A549 treated with AZD2906 at 1 μM for 4 hours (cell line): ENCODE data around the gene PTPN23. TPM values are rescaled to one million over a fixed set of nuclear protein-coding genes. Genes with fewer than 3 reads are reported as not detected.

Experiments
- total RNA-seq: library from RNA; stranded (reverse); fragments of 200-300 nt; extraction: Qiagen RNA extraction; gene quantifications from 5 replicates; pipeline ENCODE4 v1.2.3, GENCODE V29; 2022

The PTPN23 gene
- total RNA-seq, result 18.0 to 23.0 TPM (median 21.6 TPM) in 5 replicates

GRCh38 chr3:47380601-47381316, at the start of gene PTPN23:
Gene PTPN23, plus strand, starts transcription at chr3:47381021. Its CDS starts 76 bp downstream, at chr3:47381097.

Other genes with a start within 250 kb of the PTPN23 start
- 15.9 to 25.6 TPM (median 17.4 TPM) in 5 replicates for gene SETD2, start 216.9 kb upstream of the PTPN23 start, total RNA-seq
- gene KIF9, start 98.2 kb upstream of the PTPN23 start, total RNA-seq, result 15.5 to 21.6 TPM (median 19.5 TPM) in 5 replicates
- 18.0 to 19.5 TPM (median 18.9 TPM) in 5 replicates for gene KLHL18, start 98.1 kb upstream of the PTPN23 start, total RNA-seq
- gene SCAP, start 94.9 kb downstream of the PTPN23 start, total RNA-seq, result 22.0 to 30.1 TPM (median 27.4 TPM) in 5 replicates
- 25.0 to 30.6 TPM (median 28.0 TPM) in 5 replicates for gene ELP6, start 132.7 kb downstream of the PTPN23 start, total RNA-seq
- gene CSPG5, start 197.8 kb downstream of the PTPN23 start, total RNA-seq, result 0.80 to 1.1 TPM (median 0.95 TPM) in 5 replicates